Hepatocyte (in vitro differentiated cells): ENCODE results near the gene CABS1. TPM values are rescaled to one million over a fixed set of nuclear protein-coding genes. Genes with fewer than 3 reads are reported as not detected.

Experiments used
- DNase-seq: peaks from one replicate; pipeline ENCODE4 v3.0.0-alpha.2; 2016; ENCODE audit warnings: low spot score
- H2AFZ ChIP-seq: fragments of 200-600 bp; sonication (generic); 2 replicates; pipeline ENCODE4 v1.6.0; 2016; ENCODE audit warnings: antibody characterized with exemption, mild to moderate bottlenecking
- H3K27ac ChIP-seq: fragments of 200-600 bp; sonication (generic); 2 replicates; pipeline ENCODE4 v1.5.1; 2016; ENCODE audit warnings: mild to moderate bottlenecking
- H3K27me3 ChIP-seq: fragments of 200-600 bp; sonication (generic); 2 replicates; pipeline ENCODE4 v1.6.1; 2016
- H3K36me3 ChIP-seq: fragments of 200-600 bp; sonication (generic); replicated peaks from 2 replicates; pipeline ENCODE4 v1.5.1; 2016; ENCODE audit warnings: low read depth; ENCODE audit not compliant: insufficient read depth
- H3K4me1 ChIP-seq: fragments of 200-600 bp; sonication (generic); 2 replicates; pipeline ENCODE4 v1.5.1; 2016; ENCODE audit warnings: mild to moderate bottlenecking, moderate library complexity; ENCODE audit not compliant: insufficient read depth
- H3K4me2 ChIP-seq: fragments of 200-600 bp; sonication (generic); 2 replicates; pipeline ENCODE4 v1.6.0; 2016
- H3K4me3 ChIP-seq: fragments of 200-600 bp; sonication (generic); 2 replicates; pipeline ENCODE4 v1.5.1; 2016; ENCODE audit warnings: mild to moderate bottlenecking
- H3K79me2 ChIP-seq: fragments of 200-600 bp; sonication (generic); 2 replicates; pipeline ENCODE4 v1.6.0; 2017; ENCODE audit warnings: mild to moderate bottlenecking
- H3K9me2 ChIP-seq: fragments of 200-600 bp; sonication (generic); replicated peaks from 2 replicates; pipeline ENCODE4 v1.6.0; 2017; ENCODE audit warnings: mild to moderate bottlenecking; ENCODE audit not compliant: insufficient read depth
- H3K9me3 ChIP-seq: fragments of 200-600 bp; sonication (generic); 2 replicates; pipeline ENCODE4 v1.5.1; 2016; ENCODE audit warnings: low read depth, mild to moderate bottlenecking
- H4K20me1 ChIP-seq: fragments of 200-600 bp; sonication (generic); 2 replicates; pipeline ENCODE4 v1.6.0; 2016; ENCODE audit warnings: mild to moderate bottlenecking; ENCODE audit not compliant: insufficient read depth, poor library complexity, severe bottlenecking
- CTCF ChIP-seq: fragments of 200-600 bp; sonication (generic); IDR thresholded peaks from 2 replicates; pipeline ENCODE4 v1.5.1; 2016; ENCODE audit warnings: antibody characterized with exemption, mild to moderate bottlenecking; ENCODE audit not compliant: poor library complexity
- EZH2 ChIP-seq: fragments of 200-600 bp; sonication (generic); IDR thresholded peaks from 2 replicates; pipeline ENCODE4 v1.6.1; 2016; ENCODE audit warnings: antibody characterized with exemption, mild to moderate bottlenecking, borderline replicate concordance
- EZH2phosphoT487 ChIP-seq: fragments of 200-600 bp; sonication (generic); IDR thresholded peaks from one replicate; pipeline ENCODE4 v1.6.1; 2018; ENCODE audit warnings: antibody characterized with exemption, mild to moderate bottlenecking, low read depth, moderate library complexity; ENCODE audit not compliant: unreplicated experiment, severe bottlenecking
- WGBS: methylation state at CpG from one replicate; pipeline ENCODE4 v1.1.6; 2016; ENCODE audit warnings: low lambda C conversion rate; ENCODE audit errors: missing lambda C conversion rate; 5-methylcytosine and 5-hydroxymethylcytosine counted together
- polyA plus RNA-seq: library from polyadenylated mRNA; unstranded; fragments of >200 nt; fragmentation: Nextera tagmentation; extraction: Ambion mirVana; gene quantifications from 2 replicates; pipeline ENCODE4 v1.2.1, GENCODE V29; 2016
- total RNA-seq: library from RNA; depleted of rRNA; stranded (reverse); fragments of >200 nt; gene quantifications from 2 replicates; pipeline ENCODE4 v1.2.3, GENCODE V29; 2014

CABS1 gene
- total RNA-seq (not detected in 2 replicates), polyA plus RNA-seq (not detected in 2 replicates)

- H3K79me2 ChIP-seq: no peaks in the 10 kb centered on the region
- no peak within 1 kb of the TSS for H3K4me3 ChIP-seq
- H3K36me3 ChIP-seq: no peaks in the 10 kb centered on the region
- DNase-seq: no peak
- TF ChIP-seq EZH2: no peak
- TF ChIP-seq EZH2phosphoT487: no peak
- no peak for TF ChIP-seq CTCF
- no peak within 1 kb of the TSS for H3K27ac ChIP-seq
- H3K9me3 ChIP-seq: no peaks in the 10 kb centered on the region
- no peaks in the 10 kb centered on the region for H3K27me3 ChIP-seq
- no peak within 1 kb of the TSS for H2AFZ ChIP-seq
- H3K9me2 ChIP-seq: no peaks in the 10 kb centered on the region
- no peak within 1 kb of the TSS for H3K4me2 ChIP-seq
- no peaks in the 10 kb centered on the region for H3K4me1 ChIP-seq
- no peaks in the 10 kb centered on the region for H4K20me1 ChIP-seq
- 97% methylated on average over 3 of the region's 3 CpGs for WGBS
Observed at GRCh38 chr4:70334681-70335080, at the start of gene CABS1. CABS1 (plus strand) TSS chr4:70334981; CDS start chr4:70335040, 59 bp downstream.

- TF ChIP-seq CTCF (no peak), EZH2phosphoT487 (no peak), EZH2 (no peak)
- Histone ChIP-seq H3K27ac (no peak overlapping the region), H3K27me3 (no peaks in the 10 kb centered on the region), H3K9me3 (no peaks in the 10 kb centered on the region), H3K4me1 (no peaks in the 10 kb centered on the region), H3K79me2 (no peaks in the 10 kb centered on the region), H3K36me3 (no peaks in the 10 kb centered on the region), H2AFZ (no peak overlapping the region), H3K4me3 (no peak overlapping the region), H3K4me2 (no peak overlapping the region), H4K20me1 (no peaks in the 10 kb centered on the region), H3K9me2 (no peaks in the 10 kb centered on the region)
- no peak for DNase-seq
- WGBS: 32% methylated on average over 1 of the region's 1 CpG
Observed at GRCh38 chr4:70288651-70289050, 46.1 kb upstream of the CABS1 start.

- H3K9me2 ChIP-seq: no peaks in the 10 kb centered on the region
- no peaks in the 10 kb centered on the region for H3K36me3 ChIP-seq
- no peaks in the 10 kb centered on the region for H3K27me3 ChIP-seq
- no peaks in the 10 kb centered on the region for H4K20me1 ChIP-seq
- no peaks in the 10 kb centered on the region for H3K79me2 ChIP-seq
- 86% methylated on average over 2 of the region's 2 CpGs for WGBS
- no peak for DNase-seq
- no peak overlapping the region for H3K4me3 ChIP-seq
- TF ChIP-seq EZH2: no peak
- no peak for TF ChIP-seq CTCF
- no peak for TF ChIP-seq EZH2phosphoT487
- no peaks in the 10 kb centered on the region for H3K4me1 ChIP-seq
- no peak overlapping the region for H3K4me2 ChIP-seq
- no peaks in the 10 kb centered on the region for H3K9me3 ChIP-seq
- H2AFZ ChIP-seq: no peak overlapping the region
- H3K27ac ChIP-seq: no peak overlapping the region
Observed at GRCh38 chr4:70291341-70291740, 43.4 kb upstream of the CABS1 start.

GRCh38 chr4:70297576-70297975 is 37.2 kb upstream of the CABS1 start:
- Histone ChIP-seq H3K27me3 (no peaks in the 10 kb centered on the region), H3K9me3 (no peaks in the 10 kb centered on the region), H3K4me3 (no peak overlapping the region), H4K20me1 (no peaks in the 10 kb centered on the region), H3K4me1 (no peaks in the 10 kb centered on the region), H3K36me3 (no peaks in the 10 kb centered on the region), H3K27ac (no peak overlapping the region), H2AFZ (no peak overlapping the region), H3K79me2 (no peaks in the 10 kb centered on the region), H3K9me2 (no peaks in the 10 kb centered on the region), H3K4me2 (no peak overlapping the region)
- no peak for DNase-seq
- TF ChIP-seq EZH2phosphoT487 (no peak), EZH2 (no peak), CTCF (no peak)
